IPS DF 4.7 (cell line): Measurements from ENCODE around the gene DNASE1L2.
A peak's percentile ranks its signal among the peaks of the same experiment; 100 is the strongest.
"Not testable (repeated sequence)": the region's sequence is repeated elsewhere in the genome, so short reads cannot be mapped to it uniquely, and the experiment has no call there.

Source experiments
- DNase-seq: peaks from one replicate; pipeline ENCODE4 v3.0.0-alpha.2; 2013; ENCODE audit warnings: low spot score; ENCODE audit errors: extremely low read depth

The DNASE1L2 gene

GRCh38 chr16:2238150-2238837 is 2.0 kb downstream of the DNASE1L2 start:
- DNase-seq, result no peak

DNA sequence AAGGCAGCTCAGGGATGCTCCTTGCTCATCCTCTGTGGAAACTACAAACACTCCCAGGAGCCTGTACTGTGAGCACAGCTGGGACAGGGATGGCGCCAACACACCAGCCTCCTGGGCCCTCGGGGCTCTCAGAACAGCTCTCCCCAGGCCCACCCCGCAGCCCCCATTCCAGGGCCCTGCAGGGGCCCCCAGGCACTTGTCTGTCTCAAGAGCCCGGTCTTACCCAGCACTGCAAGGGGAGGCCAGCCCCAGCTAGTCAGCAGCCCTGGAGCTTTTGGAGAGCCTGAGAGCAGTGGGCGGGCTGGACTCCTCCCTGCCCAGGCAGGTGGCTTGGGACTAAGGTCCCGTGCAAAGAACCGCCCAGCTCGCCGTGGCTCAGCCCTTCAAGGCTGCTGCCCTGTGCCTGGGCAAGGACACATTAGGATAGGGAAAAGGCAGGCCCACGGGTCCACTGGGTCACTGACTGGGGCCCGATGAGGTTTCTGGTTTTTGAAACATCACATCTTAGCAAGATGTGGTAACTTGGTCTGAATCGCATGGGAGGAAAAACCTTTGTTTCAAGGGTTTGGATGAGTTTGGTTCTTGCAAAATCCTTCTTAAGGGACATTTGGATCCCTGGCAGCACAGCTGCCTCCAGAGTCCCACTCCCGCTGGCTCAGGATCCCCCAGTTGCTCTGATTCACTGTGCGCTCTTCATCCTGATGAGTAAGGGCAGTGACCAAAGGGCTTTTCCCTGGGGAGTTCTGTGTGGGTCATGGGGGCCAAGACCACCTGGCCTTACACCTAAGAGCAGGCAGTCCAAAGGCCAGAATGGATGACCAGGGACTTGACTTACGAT is 2.8 kb downstream of the DNASE1L2 start:
- no peak for DNase-seq

GRCh38 chr16:2240331-2240730 is 4.1 kb downstream of the DNASE1L2 start:
- not testable (repeated sequence) for DNase-seq

GRCh38 chr16:2242598-2242997 is 6.4 kb downstream of the DNASE1L2 start:
- DNase-seq, result no peak

DNA sequence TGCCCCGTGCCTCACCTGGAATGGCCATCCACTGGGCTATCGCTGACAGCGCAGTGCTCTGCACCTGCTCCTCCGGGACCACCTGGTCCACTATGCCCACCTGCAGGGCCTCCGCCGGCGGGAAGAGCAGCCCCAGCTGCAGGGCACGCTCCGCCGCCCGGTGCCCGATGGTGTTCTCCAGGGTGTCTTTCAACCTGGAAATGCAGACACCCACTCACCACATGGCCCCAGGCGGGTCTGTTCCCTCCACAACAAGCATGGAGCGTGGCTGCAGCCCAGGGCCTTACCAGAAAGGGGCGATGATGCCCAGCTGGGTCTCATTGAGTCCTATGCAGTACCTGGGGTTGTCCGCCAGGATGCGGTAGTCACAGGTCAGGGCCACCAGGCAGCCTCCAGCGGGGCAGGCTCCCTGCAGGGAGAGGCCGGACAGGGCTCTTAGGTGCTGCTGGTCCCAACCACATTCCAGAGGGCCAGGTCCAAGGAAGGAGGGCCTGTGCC is 6.8 kb downstream of the DNASE1L2 start:
- DNase-seq, result no peak

DNA sequence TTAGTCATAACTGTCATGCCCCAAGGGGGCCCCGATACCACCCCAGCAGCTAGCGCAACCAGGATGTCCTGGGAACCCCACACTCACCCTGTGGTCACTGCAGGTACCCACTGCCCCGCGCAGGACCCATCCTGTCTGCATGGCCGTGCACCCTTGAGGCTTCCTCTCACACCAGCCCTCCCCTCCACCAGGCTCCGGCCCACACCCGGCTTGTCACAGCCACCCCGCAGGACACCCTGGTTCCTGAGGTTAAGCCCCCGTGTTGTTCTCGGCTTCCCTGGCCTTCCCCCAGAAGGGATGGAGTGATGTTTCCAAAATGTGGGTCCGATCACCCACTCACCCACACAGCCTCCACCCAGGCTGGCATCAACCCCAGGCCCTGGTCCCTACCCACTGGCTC is 7.5 kb downstream of the DNASE1L2 start:
- DNase-seq, result no peak

- DNase-seq, result no peak
Observed at GRCh38 chr16:2244301-2244700, 8.1 kb downstream of the DNASE1L2 start.

DNA sequence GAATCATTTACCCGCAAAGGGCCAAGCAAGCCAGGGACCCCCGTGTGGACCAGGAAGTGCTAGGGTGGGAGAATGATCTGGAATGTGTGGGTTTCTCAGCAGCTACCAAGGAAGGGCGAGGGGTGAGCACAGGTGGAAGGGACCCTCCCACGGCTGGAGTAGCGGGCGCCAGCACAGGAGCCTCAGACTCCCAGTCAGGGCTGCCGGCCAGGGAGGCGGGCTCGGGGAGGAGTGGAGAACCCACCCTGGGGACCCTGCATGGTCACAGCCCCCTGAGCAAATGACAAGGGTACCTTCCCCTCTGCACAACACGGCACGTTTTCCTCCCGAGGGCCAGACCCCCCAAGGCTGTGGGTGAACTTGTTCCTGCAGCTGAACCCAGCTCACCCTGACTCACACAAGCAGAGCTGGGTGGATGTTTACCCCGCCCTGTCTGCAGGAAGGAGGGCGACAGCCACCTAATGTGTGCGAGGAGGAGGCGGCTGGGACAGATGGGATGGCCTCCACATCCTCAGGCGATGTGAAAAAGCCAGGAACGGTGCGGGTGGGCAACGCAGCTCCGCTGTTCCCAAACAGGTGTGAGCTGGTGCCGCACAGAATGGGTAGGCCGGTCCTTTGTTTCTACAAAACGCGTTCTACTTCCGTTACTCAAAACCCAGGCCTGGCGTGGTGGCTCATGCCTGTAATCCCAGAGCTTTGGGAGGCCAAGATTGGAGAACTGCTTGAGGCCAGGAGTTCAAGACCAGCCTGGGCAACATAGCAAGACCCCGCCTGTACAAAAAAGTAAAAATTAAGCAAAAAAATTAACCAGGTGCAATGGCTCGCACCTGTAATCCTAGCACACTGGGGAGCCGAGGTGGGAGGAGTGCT is 8.9 kb downstream of the DNASE1L2 start:
- no peak for DNase-seq

GRCh38 chr16:2246301-2246885 is 10.1 kb downstream of the DNASE1L2 start:
- DNase-seq, result no peak

GRCh38 chr16:2250652-2251295 is 14.5 kb downstream of the DNASE1L2 start:
- DNase-seq, result no peak

- peak; percentile 69 for DNase-seq
Observed at GRCh38 chr16:2251296-2252111, 15.3 kb downstream of the DNASE1L2 start, which contains the start of gene ECI1. TSS of gene ECI1 (minus strand) at chr16:2251587. CDS start at chr16:2251566, 21 bp downstream.

- DNase-seq, result no peak
Observed at GRCh38 chr16:2252806-2253148, 16.5 kb downstream of the DNASE1L2 start.

DNA sequence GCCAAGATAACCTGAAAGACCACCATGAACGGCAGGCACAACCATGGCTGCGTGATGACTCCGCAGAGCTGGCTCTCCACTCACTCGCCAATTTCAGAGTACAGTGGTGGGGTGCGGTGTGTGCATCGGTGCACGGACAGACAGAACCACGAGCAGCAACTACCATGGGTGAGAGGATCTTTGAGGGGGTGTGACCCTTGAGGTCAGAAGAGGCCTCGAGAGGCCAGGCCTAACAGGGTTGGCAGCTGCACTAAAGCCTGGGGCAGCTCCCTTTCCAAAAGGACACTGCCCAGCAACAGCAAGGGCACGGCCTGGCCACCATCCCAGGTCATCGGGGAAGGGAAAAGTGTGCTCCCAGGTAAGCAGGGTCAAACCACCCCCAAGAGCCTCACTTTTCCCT is 17.0 kb downstream of the DNASE1L2 start:
- no peak for DNase-seq

DNA sequence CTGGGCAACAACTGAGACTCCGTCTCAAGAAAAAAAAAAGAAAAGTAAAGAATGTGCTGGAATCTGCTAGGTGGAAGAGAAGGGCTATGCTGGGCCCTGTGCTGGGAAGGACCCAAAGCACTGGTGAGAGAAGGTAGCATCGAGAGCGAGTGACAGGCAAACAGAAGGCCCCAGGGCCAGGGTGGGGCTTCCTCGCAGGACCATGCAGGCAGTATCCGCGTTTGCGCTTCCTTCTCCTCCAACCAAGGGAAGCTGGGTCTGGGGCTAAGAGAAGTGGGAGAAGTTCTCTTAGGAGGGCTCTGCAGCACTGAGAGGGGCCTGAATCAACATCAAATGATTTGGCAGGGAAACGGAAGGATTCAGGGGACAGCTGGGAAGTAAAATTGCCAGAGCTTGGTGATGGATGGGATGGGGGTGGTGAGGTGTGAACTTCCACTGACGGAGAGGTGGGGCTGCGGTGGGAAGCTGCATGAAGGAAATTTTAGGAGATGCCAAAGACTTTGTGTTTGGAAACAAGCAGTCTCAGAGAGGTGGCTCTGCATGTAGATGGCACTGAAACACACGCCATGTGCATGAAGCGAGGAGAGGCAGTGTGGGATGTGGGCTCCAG is 20.4 kb downstream of the DNASE1L2 start:
- DNase-seq, result no peak

DNA sequence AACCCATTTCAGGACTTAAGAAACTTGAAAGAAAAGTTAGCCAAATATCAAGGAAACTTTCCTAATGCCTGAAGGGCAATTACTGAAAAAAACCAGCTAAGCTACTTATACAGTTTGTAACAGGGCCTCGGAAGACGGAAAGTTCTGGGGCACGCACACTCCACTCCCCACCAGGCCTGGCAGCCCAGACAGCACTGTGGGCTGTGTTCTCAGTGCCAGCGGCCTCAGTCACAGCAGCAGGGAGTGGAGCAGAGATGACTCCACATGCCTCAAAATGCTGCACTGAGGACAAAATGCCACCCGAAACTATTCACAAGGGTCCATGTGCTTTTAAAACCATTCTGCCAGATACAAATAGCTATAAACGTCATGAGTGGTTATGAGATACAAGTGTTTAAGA is 21.5 kb downstream of the DNASE1L2 start:
- DNase-seq, result no peak

- DNase-seq, result not testable (repeated sequence)
Observed at GRCh38 chr16:2258530-2258929, 22.3 kb downstream of the DNASE1L2 start.

DNA sequence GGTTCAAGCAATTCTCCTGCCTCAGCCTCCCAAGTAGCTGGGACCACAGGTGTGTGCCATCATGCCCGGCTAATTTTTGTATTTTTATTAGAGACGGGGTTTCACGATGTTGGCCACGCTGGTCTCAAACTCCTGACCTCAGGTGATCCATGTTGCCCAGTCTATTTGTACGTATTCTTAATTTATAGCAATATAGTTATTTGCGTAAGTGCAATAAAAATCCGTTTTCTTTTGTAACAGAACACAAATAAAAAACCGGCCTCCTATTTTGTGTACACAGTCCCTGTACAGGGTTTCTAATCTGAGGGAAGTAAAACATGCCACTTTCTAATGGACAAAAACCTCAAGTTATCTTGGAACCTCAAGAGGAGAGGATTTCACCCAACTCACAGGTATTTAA is 24.0 kb downstream of the DNASE1L2 start:
- no peak for DNase-seq

- not testable (repeated sequence) for DNase-seq
Observed at GRCh38 chr16:2263026-2263425, 26.8 kb downstream of the DNASE1L2 start.

GRCh38 chr16:2266887-2267286 is 30.6 kb downstream of the DNASE1L2 start:
- DNase-seq, result not testable (repeated sequence)
